H9 (cell line): ENCODE measurements around the gene TADA3. TPM values are rescaled to one million over a fixed set of nuclear protein-coding genes. Genes with fewer than 3 reads are reported as not detected.

Source experiments
- DNase-seq: peaks from one replicate; pipeline ENCODE4 v3.0.0-alpha.2; 2017
- H2AFZ ChIP-seq: one replicate; pipeline ENCODE4 v1.6.1; 2013; ENCODE audit warnings: mild to moderate bottlenecking, low read length, control low read depth, moderate library complexity
- H2AK5ac ChIP-seq: 2 replicates; pipeline ENCODE4 v1.6.1; 2013; ENCODE audit warnings: low read length, control low read depth, mixed read lengths; ENCODE audit not compliant: insufficient read length
- H2BK120ac ChIP-seq: one replicate; pipeline ENCODE4 v1.6.1; 2013; ENCODE audit warnings: low read depth, mild to moderate bottlenecking, low read length, control low read depth, inconsistent platforms; ENCODE audit not compliant: poor library complexity, severe bottlenecking
- H2BK12ac ChIP-seq: 2 replicates; pipeline ENCODE4 v1.6.1; 2013; ENCODE audit warnings: low read length, control low read depth, mixed read lengths, low read depth; ENCODE audit not compliant: insufficient read length
- H2BK15ac ChIP-seq: 2 replicates; pipeline ENCODE4 v1.6.1; 2013; ENCODE audit warnings: low read depth, low read length, control low read depth
- H2BK20ac ChIP-seq: one replicate; pipeline ENCODE4 v1.6.1; 2013; ENCODE audit warnings: low read depth, mild to moderate bottlenecking, low read length, control low read depth, inconsistent platforms; ENCODE audit not compliant: poor library complexity, severe bottlenecking
- H2BK5ac ChIP-seq: 2 replicates; pipeline ENCODE4 v1.6.1; 2013; ENCODE audit warnings: low read length, control low read depth, mixed read lengths; ENCODE audit not compliant: insufficient read length
- H3K14ac ChIP-seq: 2 replicates; pipeline ENCODE4 v1.6.1; 2013; ENCODE audit warnings: low read length, control low read depth; ENCODE audit not compliant: insufficient read depth
- H3K18ac ChIP-seq: 2 replicates; pipeline ENCODE4 v1.6.1; 2013; ENCODE audit warnings: low read depth, mild to moderate bottlenecking, mixed read lengths, low read length, control low read depth; ENCODE audit not compliant: insufficient read length
- H3K23ac ChIP-seq: 2 replicates; pipeline ENCODE4 v1.6.1; 2013; ENCODE audit warnings: low read length, control low read depth, mixed read lengths, low read depth; ENCODE audit not compliant: insufficient read length
- H3K23me2 ChIP-seq: 2 replicates; pipeline ENCODE4 v1.6.1; 2013; ENCODE audit warnings: low read depth, mild to moderate bottlenecking, mixed read lengths, low read length, control low read depth; ENCODE audit not compliant: insufficient read length, poor library complexity, severe bottlenecking
- H3K27ac ChIP-seq: 2 replicates; pipeline ENCODE4 v1.5.1; 2013; ENCODE audit warnings: low read length, control low read depth, mixed read lengths, low read depth; ENCODE audit not compliant: insufficient read length
- H3K27me3 ChIP-seq: 2 replicates; pipeline ENCODE4 v1.6.1; 2013; ENCODE audit warnings: low read length, control low read depth, inconsistent platforms; ENCODE audit not compliant: insufficient read depth
- H3K4ac ChIP-seq: 2 replicates; pipeline ENCODE4 v1.6.1; 2013; ENCODE audit warnings: low read depth, mild to moderate bottlenecking, control low read depth, inconsistent platforms, low read length, moderate library complexity
- H3K4me1 ChIP-seq: 2 replicates; pipeline ENCODE4 v1.6.1; 2013; ENCODE audit warnings: low read length, control low read depth, inconsistent platforms; ENCODE audit not compliant: insufficient read depth
- H3K4me2 ChIP-seq: 2 replicates; pipeline ENCODE4 v1.6.1; 2013; ENCODE audit warnings: low read length, control low read depth, mixed read lengths; ENCODE audit not compliant: insufficient read length, insufficient read depth
- H3K56ac ChIP-seq: 2 replicates; pipeline ENCODE4 v1.6.1; 2013; ENCODE audit warnings: low read depth, mild to moderate bottlenecking, mixed read lengths, low read length, control low read depth; ENCODE audit not compliant: insufficient read length
- H3K79me1 ChIP-seq: 2 replicates; pipeline ENCODE4 v1.6.1; 2013; ENCODE audit warnings: low read depth, mild to moderate bottlenecking, moderate library complexity, low read length, control low read depth, inconsistent platforms; ENCODE audit not compliant: insufficient read depth, poor library complexity, severe bottlenecking
- H3K79me2 ChIP-seq: 2 replicates; pipeline ENCODE4 v1.6.1; 2013; ENCODE audit warnings: low read length, control low read depth, inconsistent platforms; ENCODE audit not compliant: insufficient read depth
- H3K9ac ChIP-seq: 2 replicates; pipeline ENCODE4 v1.6.1; 2013; ENCODE audit warnings: low read length, control low read depth, mixed read lengths; ENCODE audit not compliant: insufficient read length; ENCODE audit errors: extremely low read depth
- H3K9me3 ChIP-seq: one replicate; pipeline ENCODE4 v1.6.1; 2013; ENCODE audit warnings: low read depth, low read length, inconsistent platforms; ENCODE audit not compliant: control insufficient read depth
- H3T11ph ChIP-seq: one replicate; pipeline ENCODE4 v1.6.1; 2013; ENCODE audit warnings: mild to moderate bottlenecking, low read length, control low read depth, inconsistent platforms
- H4K20me1 ChIP-seq: one replicate; pipeline ENCODE4 v1.6.1; 2013; ENCODE audit not compliant: control insufficient read depth, insufficient read length, insufficient read depth
- H4K5ac ChIP-seq: 2 replicates; pipeline ENCODE4 v1.6.1; 2013; ENCODE audit warnings: low read depth, mild to moderate bottlenecking, mixed read lengths, low read length, control low read depth; ENCODE audit not compliant: insufficient read length
- H4K8ac ChIP-seq: replicated peaks from 2 replicates; pipeline ENCODE4 v1.6.1; 2013; ENCODE audit warnings: low read length, control low read depth, mixed read lengths, low read depth; ENCODE audit not compliant: insufficient read length
- H4K91ac ChIP-seq: 2 replicates; pipeline ENCODE4 v1.6.1; 2013; ENCODE audit warnings: low read depth, mild to moderate bottlenecking, moderate library complexity, mixed read lengths, low read length, control low read depth; ENCODE audit not compliant: insufficient read length
- H3K27ac Mint-ChIP-seq, 3 experiments: 2 replicates in 2 of 3; 3 replicates in 1 of 3; pipeline ENCODE4 v1.8.0; 2020 to 2021; ENCODE audit warnings: mixed read lengths in 3 of 3, mild to moderate bottlenecking in 1 of 3, moderate library complexity in 1 of 3
- H3K27me3 Mint-ChIP-seq: 2 replicates; pipeline ENCODE4 v1.8.0; 2021; ENCODE audit warnings: low read depth, mild to moderate bottlenecking, moderate library complexity, mixed read lengths
- H3K36me3 Mint-ChIP-seq, 3 experiments: 2 replicates in 2 of 3; 3 replicates in 1 of 3; pipeline ENCODE4 v1.8.0; 2020 to 2021; ENCODE audit warnings: low read depth in 3 of 3, mixed read lengths in 3 of 3; ENCODE audit not compliant: insufficient read depth in 1 of 3
- H3K4me1 Mint-ChIP-seq, 2 experiments: 2 replicates each; pipeline ENCODE4 v1.8.0; 2020; ENCODE audit warnings: mixed read lengths in 2 of 2
- H3K4me3 Mint-ChIP-seq, 2 experiments: 2 replicates in 1 of 2; 3 replicates in 1 of 2; pipeline ENCODE4 v1.8.0; 2020 to 2021; ENCODE audit warnings: mild to moderate bottlenecking in 2 of 2, mixed read lengths in 2 of 2, moderate library complexity in 1 of 2
- H3K9me3 Mint-ChIP-seq, 2 experiments: 2 replicates in 1 of 2; 3 replicates in 1 of 2; pipeline ENCODE4 v1.8.0; 2020; ENCODE audit warnings: mild to moderate bottlenecking in 2 of 2, mixed read lengths in 2 of 2, moderate library complexity in 1 of 2
- CTCF ChIP-seq: fragments of 200-600 bp; sonication (generic); conservative IDR thresholded peaks from 3 replicates; pipeline ENCODE4 v1.8.0; 2021; ENCODE audit warnings: antibody characterized with exemption, mild to moderate bottlenecking
- WGBS: extraction: QIAGEN DNeasy Blood & Tissue Kit; methylation state at CpG from one replicate; pipeline ENCODE4 v1.1.7; 2013; ENCODE audit warnings: missing lambda C conversion rate, low lambda C conversion rate, mixed read lengths; ENCODE audit not compliant: insufficient read length; ENCODE audit errors: extremely low coverage; 5-methylcytosine and 5-hydroxymethylcytosine counted together
- total RNA-seq: library from RNA; stranded (reverse); gene quantifications from 2 replicates; pipeline ENCODE4 v1.2.1, GENCODE V29; 2021

The TADA3 gene
- total RNA-seq, 1 experiment from 2014 or later = 49.8 TPM

DNA sequence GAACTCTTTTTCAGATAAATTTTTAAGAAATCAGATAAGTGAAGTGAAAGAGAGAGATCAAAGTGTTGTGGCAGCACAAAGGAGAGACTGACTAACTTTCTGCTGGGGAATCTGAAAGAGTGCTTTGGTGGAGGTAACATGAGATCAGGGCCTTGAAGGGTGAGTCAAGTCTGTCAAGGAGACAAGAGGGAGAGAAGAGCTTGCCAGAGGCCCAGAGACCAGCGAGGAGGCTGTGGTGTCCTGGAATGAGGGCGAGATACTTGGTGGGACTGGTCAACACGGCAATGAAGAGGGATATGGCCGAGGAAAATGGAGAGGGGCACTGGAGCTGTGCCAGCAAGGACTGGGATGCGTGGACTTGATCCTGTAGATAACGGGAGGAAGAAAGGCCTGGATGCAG lies 4.6 kb downstream of the TADA3 start:
- H2BK5ac ChIP-seq = no peak overlapping the region
- H3K27me3 ChIP-seq = no peaks in the 10 kb centered on the region
- H3K9me3 Mint-ChIP-seq = no peaks in the 10 kb centered on the region
- H2BK120ac ChIP-seq = no peak overlapping the region
- H3K23me2 ChIP-seq = no peaks in the 10 kb centered on the region
- H3K4me1 ChIP-seq = no peaks in the 10 kb centered on the region
- no peak overlapping the region for H2AFZ ChIP-seq
- no peaks in the 10 kb centered on the region for H3K79me2 ChIP-seq
- H3K27me3 Mint-ChIP-seq = no peaks in the 10 kb centered on the region
- H3K9me3 ChIP-seq = no peaks in the 10 kb centered on the region
- no peak overlapping the region; a peak in 1 of 7 replicates for H3K27ac Mint-ChIP-seq
- H2BK15ac ChIP-seq = no peak overlapping the region
- peaks cover 25 to 67% (median 66%) of the 10 kb centered on the region in 3 experiments; a peak in 6 of 7 replicates for H3K36me3 Mint-ChIP-seq
- no peak overlapping the region for H3K4ac ChIP-seq
- no peak overlapping the region for H2BK20ac ChIP-seq
- no peak for TF ChIP-seq CTCF
- no peak overlapping the region for H3K4me3 Mint-ChIP-seq
- H4K20me1 ChIP-seq = no peaks in the 10 kb centered on the region
- H3K18ac ChIP-seq = no peak overlapping the region
- H4K5ac ChIP-seq = no peak overlapping the region
- H3K79me1 ChIP-seq = no peaks in the 10 kb centered on the region
- no CpG with 5 or more reads among the region's 6 CpGs for WGBS
- no peak overlapping the region for H2AK5ac ChIP-seq
- no peak for DNase-seq
- H3K14ac ChIP-seq = no peak overlapping the region
- peaks cover 4% of the 10 kb centered on the region in 2 experiments; a peak in 3 of 4 replicates for H3K4me1 Mint-ChIP-seq
- no peak overlapping the region for H3K23ac ChIP-seq
- no peak overlapping the region for H3T11ph ChIP-seq
- H4K8ac ChIP-seq = no peak overlapping the region
- no peak overlapping the region for H3K27ac ChIP-seq
- H2BK12ac ChIP-seq = no peak overlapping the region
- H3K56ac ChIP-seq = no peak overlapping the region
- no peak overlapping the region for H4K91ac ChIP-seq
- no peak overlapping the region for H3K4me2 ChIP-seq
- no peak overlapping the region for H3K9ac ChIP-seq
